HS-27A (cell line): ENCODE data around the gene PCDHGC3.
"Not testable (repeated sequence)": the region's sequence is repeated elsewhere in the genome, so short reads cannot be mapped to it uniquely, and the experiment has no call there.

Experiments used
- DNase-seq: peaks from one replicate; pipeline ENCODE4 v3.0.0-alpha.2; 2012; ENCODE audit warnings: low read depth, missing footprints

PCDHGC3 gene

GRCh38 chr5:141475625-141476131 is at the start of gene PCDHGC3:
Gene PCDHGC3 (plus strand): TSS chr5:141475966. CDS start chr5:141476117, 151 bp downstream.
- DNase-seq: peak; percentile 58

GRCh38 chr5:141427783-141428426 is 47.9 kb upstream of the PCDHGC3 start:
- no peak for DNase-seq

GRCh38 chr5:141430332-141431113 is 45.2 kb upstream of the PCDHGC3 start, which contains the start of gene PCDHGA12:
Gene PCDHGA12 (plus strand): TSS chr5:141430507. CDS start chr5:141430760, 253 bp downstream.
- no peak for DNase-seq

- DNase-seq: no peak
Observed at GRCh38 chr5:141431286-141431685, 44.5 kb upstream of the PCDHGC3 start.

GRCh38 chr5:141432308-141432707 is 43.5 kb upstream of the PCDHGC3 start:
- DNase-seq: not testable (repeated sequence)

GRCh38 chr5:141432726-141433125 is 43.0 kb upstream of the PCDHGC3 start:
- not testable (repeated sequence) for DNase-seq

GRCh38 chr5:141434006-141434405 is 41.8 kb upstream of the PCDHGC3 start:
- DNase-seq: no peak

GRCh38 chr5:141437221-141437620 is 38.5 kb upstream of the PCDHGC3 start:
- DNase-seq: no peak

GRCh38 chr5:141439411-141440141 is 36.2 kb upstream of the PCDHGC3 start:
- DNase-seq: no peak

- no peak for DNase-seq
Observed at GRCh38 chr5:141440341-141440740, 35.4 kb upstream of the PCDHGC3 start.

- no peak for DNase-seq
Observed at GRCh38 chr5:141441571-141442170, 34.1 kb upstream of the PCDHGC3 start.

GRCh38 chr5:141465351-141465750 is 10.4 kb upstream of the PCDHGC3 start:
- no peak for DNase-seq

GRCh38 chr5:141476132-141476911 is 556 bp downstream of the PCDHGC3 start:
- peak; percentile 22 for DNase-seq

- no peak for DNase-seq
Observed at GRCh38 chr5:141477044-141477575, 1.3 kb downstream of the PCDHGC3 start.

GRCh38 chr5:141477815-141478214 is 2.0 kb downstream of the PCDHGC3 start:
- no peak for DNase-seq

GRCh38 chr5:141478321-141478945 is 2.7 kb downstream of the PCDHGC3 start:
- DNase-seq: no peak

GRCh38 chr5:141479776-141480175 is 4.0 kb downstream of the PCDHGC3 start:
- DNase-seq: no peak

GRCh38 chr5:141483902-141484301 is 8.1 kb downstream of the PCDHGC3 start:
- no peak for DNase-seq

- DNase-seq: no peak
Observed at GRCh38 chr5:141484310-141484640, 8.5 kb downstream of the PCDHGC3 start.

- no peak for DNase-seq
Observed at GRCh38 chr5:141484641-141485311, 9.0 kb downstream of the PCDHGC3 start, which contains the start of gene PCDHGC4. Gene PCDHGC4 (plus strand): TSS chr5:141485030. CDS start chr5:141485174, 144 bp downstream.
